Esophagus squamous epithelium (tissue), 5 donors: Measurements from ENCODE around the gene COPG2. TPM values are rescaled to one million over a fixed set of nuclear protein-coding genes. Genes with fewer than 3 reads are reported as not detected.

Experiments used
- DNase-seq: peaks from one replicate; lab custom pipeline; 2025; lab: John Stamatoyannopoulos, UW
- H3K27ac ChIP-seq, 4 donors: fragments of 200-600 bp; sonication (generic); one replicate each; pipeline ENCODE4 v1.5.1; 2016 to 2019; ENCODE audit warnings: mild to moderate bottlenecking in 1 of 4
- H3K27me3 ChIP-seq, 4 donors: fragments of 200-600 bp; sonication (generic); 1 replicate in 3 of 4; 2 replicates in 1 of 4; pipeline versions ENCODE4 v1.5.1 to v1.6.0; 2017 to 2021; ENCODE audit warnings: antibody characterized with exemption in 1 of 4
- H3K36me3 ChIP-seq, 3 donors: fragments of 200-600 bp; sonication (generic); one replicate each; pipeline ENCODE4 v1.5.1; 2016 to 2019
- H3K4me1 ChIP-seq, 3 donors: fragments of 200-600 bp; sonication (generic); one replicate each; pipeline ENCODE4 v1.5.1; 2017 to 2019
- H3K4me3 ChIP-seq, 4 donors: fragments of 200-600 bp; sonication (generic); 1 replicate in 3 of 4; 2 replicates in 1 of 4; pipeline ENCODE4 v1.5.1; 2016 to 2019; ENCODE audit warnings: mild to moderate bottlenecking in 2 of 4, moderate library complexity in 1 of 4
- H3K9me3 ChIP-seq, 3 donors: fragments of 200-600 bp; sonication (generic); one replicate each; pipeline ENCODE4 v1.5.1; 2016 to 2019
- POLR2A ChIP-seq, 4 donors: fragments of 450-650 bp; IDR thresholded peaks; one replicate each; pipeline ENCODE4 v1.6.1; 2017; ENCODE audit warnings: antibody characterized with exemption in 4 of 4, mild to moderate bottlenecking in 4 of 4, moderate library complexity in 3 of 4
- WGBS, 2 donors: methylation state at CpG; one replicate each; pipeline ENCODE4 v1.1.5; 2018; 5-methylcytosine and 5-hydroxymethylcytosine counted together
- intact Hi-C: fragments of 100-400 bp; cut with DNase I; formaldehyde crosslinking; loops from one replicate; pipeline ENCODE4 v1.15.0; 2022
- total RNA-seq, 4 donors: library from RNA; depleted of rRNA; stranded (reverse); fragments of >200 nt; gene quantifications; one replicate each; pipeline ENCODE4 v1.1.0, GENCODE V29; 2016
- TF ChIP-seq, protein P1 (sequence below), 6 experiments: fragments of 450-650 bp in 4 of 6; fragments of 200-600 bp in 2 of 6; sonication (generic) in 2 of 6; IDR thresholded peaks; one replicate each; pipeline ENCODE4 v1.5.1; 2016 to 2019; ENCODE audit warnings: antibody characterized with exemption in 6 of 6, mild to moderate bottlenecking in 4 of 6, moderate library complexity in 4 of 6
- donor health status: DM: yes; HTN: yes; CAD: no.

COPG2 gene, protein sequence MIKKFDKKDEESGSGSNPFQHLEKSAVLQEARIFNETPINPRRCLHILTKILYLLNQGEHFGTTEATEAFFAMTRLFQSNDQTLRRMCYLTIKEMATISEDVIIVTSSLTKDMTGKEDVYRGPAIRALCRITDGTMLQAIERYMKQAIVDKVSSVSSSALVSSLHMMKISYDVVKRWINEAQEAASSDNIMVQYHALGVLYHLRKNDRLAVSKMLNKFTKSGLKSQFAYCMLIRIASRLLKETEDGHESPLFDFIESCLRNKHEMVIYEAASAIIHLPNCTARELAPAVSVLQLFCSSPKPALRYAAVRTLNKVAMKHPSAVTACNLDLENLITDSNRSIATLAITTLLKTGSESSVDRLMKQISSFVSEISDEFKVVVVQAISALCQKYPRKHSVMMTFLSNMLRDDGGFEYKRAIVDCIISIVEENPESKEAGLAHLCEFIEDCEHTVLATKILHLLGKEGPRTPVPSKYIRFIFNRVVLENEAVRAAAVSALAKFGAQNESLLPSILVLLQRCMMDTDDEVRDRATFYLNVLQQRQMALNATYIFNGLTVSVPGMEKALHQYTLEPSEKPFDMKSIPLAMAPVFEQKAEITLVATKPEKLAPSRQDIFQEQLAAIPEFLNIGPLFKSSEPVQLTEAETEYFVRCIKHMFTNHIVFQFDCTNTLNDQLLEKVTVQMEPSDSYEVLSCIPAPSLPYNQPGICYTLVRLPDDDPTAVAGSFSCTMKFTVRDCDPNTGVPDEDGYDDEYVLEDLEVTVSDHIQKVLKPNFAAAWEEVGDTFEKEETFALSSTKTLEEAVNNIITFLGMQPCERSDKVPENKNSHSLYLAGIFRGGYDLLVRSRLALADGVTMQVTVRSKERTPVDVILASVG
- total RNA-seq, result 10 to 100 TPM; 12.3 to 28.2 (median 17.8) TPM

GRCh38 chr7:130668258-130669084 is at the start of gene COPG2:
COPG2 (minus strand) TSS chr7:130668748; CDS start chr7:130668668, 80 bp downstream.
- Histone ChIP-seq H3K27ac (peak within 1 kb of the TSS; percentile 81 to 90 (median 86)), H3K4me3 (peak within 1 kb of the TSS; percentile 71 to 95 (median 82)), H3K27me3 (no peaks in the 10 kb centered on the region), H3K9me3 (no peaks in the 10 kb centered on the region), H3K36me3 (peaks cover 0 to 7% (median 0%) of the 10 kb centered on the region in 3 donors), H3K4me1 (peaks cover 0 to 17% (median 3%) of the 10 kb centered on the region in 3 donors)
- TF ChIP-seq POLR2A (IDR thresholded peaks at IDR 0.05), result peak in 1 of 4 donors; percentile 18
- TF ChIP-seq, protein P1, sequence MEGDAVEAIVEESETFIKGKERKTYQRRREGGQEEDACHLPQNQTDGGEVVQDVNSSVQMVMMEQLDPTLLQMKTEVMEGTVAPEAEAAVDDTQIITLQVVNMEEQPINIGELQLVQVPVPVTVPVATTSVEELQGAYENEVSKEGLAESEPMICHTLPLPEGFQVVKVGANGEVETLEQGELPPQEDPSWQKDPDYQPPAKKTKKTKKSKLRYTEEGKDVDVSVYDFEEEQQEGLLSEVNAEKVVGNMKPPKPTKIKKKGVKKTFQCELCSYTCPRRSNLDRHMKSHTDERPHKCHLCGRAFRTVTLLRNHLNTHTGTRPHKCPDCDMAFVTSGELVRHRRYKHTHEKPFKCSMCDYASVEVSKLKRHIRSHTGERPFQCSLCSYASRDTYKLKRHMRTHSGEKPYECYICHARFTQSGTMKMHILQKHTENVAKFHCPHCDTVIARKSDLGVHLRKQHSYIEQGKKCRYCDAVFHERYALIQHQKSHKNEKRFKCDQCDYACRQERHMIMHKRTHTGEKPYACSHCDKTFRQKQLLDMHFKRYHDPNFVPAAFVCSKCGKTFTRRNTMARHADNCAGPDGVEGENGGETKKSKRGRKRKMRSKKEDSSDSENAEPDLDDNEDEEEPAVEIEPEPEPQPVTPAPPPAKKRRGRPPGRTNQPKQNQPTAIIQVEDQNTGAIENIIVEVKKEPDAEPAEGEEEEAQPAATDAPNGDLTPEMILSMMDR (IDR thresholded peaks at IDR 0.05), result no peak
- peak; percentile 17 for DNase-seq
- WGBS, 2 donors, result 0 to 1% methylated on average over 10 to 25 of the region's 103 CpGs
- intact Hi-C loops, result no loop called here

DNA sequence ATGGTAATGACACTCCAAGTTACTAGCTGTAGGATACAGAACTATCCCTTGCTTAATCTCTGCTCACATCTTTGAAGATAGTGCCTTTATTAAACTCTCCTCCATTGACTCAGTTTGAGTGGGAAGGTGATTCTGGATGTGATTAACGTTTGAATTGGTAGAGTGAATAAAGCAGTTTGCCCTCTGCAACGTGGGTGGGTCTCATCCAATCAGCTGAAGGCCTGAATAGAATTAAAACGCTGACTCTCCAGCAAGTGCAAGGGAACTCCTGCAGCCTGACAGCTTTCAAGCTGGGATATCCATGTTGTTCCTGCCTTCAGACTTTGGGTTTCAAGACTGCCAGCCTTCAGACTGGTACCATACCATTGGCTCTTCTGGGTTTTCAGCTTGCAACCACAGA is 43.9 kb upstream of the COPG2 start:
- peaks cover 0 to 17% (median 0%) of the 10 kb centered on the region in 4 donors for H3K27me3 ChIP-seq
- TF ChIP-seq, protein P1 (IDR thresholded peaks at IDR 0.05), result no peak
- TF ChIP-seq POLR2A (IDR thresholded peaks at IDR 0.05), result no peak
- DNase-seq, result no peak
- no peaks in the 10 kb centered on the region for H3K4me1 ChIP-seq
- H3K9me3 ChIP-seq, result no peaks in the 10 kb centered on the region
- H3K27ac ChIP-seq, result no peak overlapping the region
- no peaks in the 10 kb centered on the region for H3K36me3 ChIP-seq
- no peak overlapping the region for H3K4me3 ChIP-seq
- intact Hi-C loops, result no loop called here
- WGBS, 2 donors, result 22 to 27% methylated on average over 3 of the region's 3 CpGs

DNA sequence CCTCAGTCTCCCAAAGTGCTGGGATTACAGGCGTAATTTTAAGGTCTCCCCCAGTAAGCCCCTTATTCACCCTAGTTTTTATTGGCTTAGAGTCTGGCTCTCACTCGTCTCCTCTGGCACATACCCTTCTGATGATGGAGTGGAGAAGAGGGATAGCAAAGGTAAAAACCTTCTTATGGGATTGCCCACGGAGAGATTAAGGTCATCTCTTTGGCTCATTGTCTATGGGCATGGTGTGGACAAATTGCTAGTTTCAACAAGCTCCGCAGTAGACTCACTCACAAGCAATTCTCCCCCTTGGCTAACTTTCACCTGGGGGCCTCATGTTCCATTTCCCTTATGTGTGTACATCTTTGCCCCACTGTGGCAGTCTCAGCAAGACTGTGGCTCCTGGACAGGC is 40.2 kb upstream of the COPG2 start:
- Histone ChIP-seq H3K4me3 (no peak overlapping the region), H3K27ac (no peak overlapping the region), H3K36me3 (no peaks in the 10 kb centered on the region), H3K9me3 (no peaks in the 10 kb centered on the region), H3K4me1 (no peaks in the 10 kb centered on the region), H3K27me3 (peaks cover 0 to 19% (median 0%) of the 10 kb centered on the region in 4 donors)
- TF ChIP-seq, protein P1 (IDR thresholded peaks at IDR 0.05), result no peak
- no peak for TF ChIP-seq POLR2A (IDR thresholded peaks at IDR 0.05)
- intact Hi-C loops, result no loop called here
- 90 to 94% methylated on average over 4 of the region's 4 CpGs for WGBS, 2 donors
- DNase-seq, result no peak

- Histone ChIP-seq H3K27ac (no peak overlapping the region), H3K36me3 (no peaks in the 10 kb centered on the region), H3K4me3 (no peak overlapping the region), H3K9me3 (no peaks in the 10 kb centered on the region), H3K27me3 (peaks cover 0 to 19% (median 0%) of the 10 kb centered on the region in 4 donors), H3K4me1 (no peaks in the 10 kb centered on the region)
- DNase-seq, result no peak
- WGBS, 2 donors, result 94% methylated on average over 4 of the region's 4 CpGs
- intact Hi-C loops, result no loop called here
- TF ChIP-seq POLR2A (IDR thresholded peaks at IDR 0.05), result no peak
- TF ChIP-seq, protein P1 (IDR thresholded peaks at IDR 0.05), result no peak
Observed at GRCh38 chr7:130708001-130708400, 39.5 kb upstream of the COPG2 start.
